H9 (cell line): ENCODE data around the gene BZW2. TPM values are rescaled to one million over a fixed set of nuclear protein-coding genes. Genes with fewer than 3 reads are reported as not detected.

Experiments used
- DNase-seq: peaks from one replicate; pipeline ENCODE4 v3.0.0-alpha.2; 2017
- H2AFZ ChIP-seq: one replicate; pipeline ENCODE4 v1.6.1; 2013; ENCODE audit warnings: mild to moderate bottlenecking, low read length, control low read depth, moderate library complexity
- H2AK5ac ChIP-seq: 2 replicates; pipeline ENCODE4 v1.6.1; 2013; ENCODE audit warnings: low read length, control low read depth, mixed read lengths; ENCODE audit not compliant: insufficient read length
- H2BK120ac ChIP-seq: one replicate; pipeline ENCODE4 v1.6.1; 2013; ENCODE audit warnings: low read depth, mild to moderate bottlenecking, low read length, control low read depth, inconsistent platforms; ENCODE audit not compliant: poor library complexity, severe bottlenecking
- H2BK12ac ChIP-seq: 2 replicates; pipeline ENCODE4 v1.6.1; 2013; ENCODE audit warnings: low read length, control low read depth, mixed read lengths, low read depth; ENCODE audit not compliant: insufficient read length
- H2BK15ac ChIP-seq: 2 replicates; pipeline ENCODE4 v1.6.1; 2013; ENCODE audit warnings: low read depth, low read length, control low read depth
- H2BK20ac ChIP-seq: one replicate; pipeline ENCODE4 v1.6.1; 2013; ENCODE audit warnings: low read depth, mild to moderate bottlenecking, low read length, control low read depth, inconsistent platforms; ENCODE audit not compliant: poor library complexity, severe bottlenecking
- H2BK5ac ChIP-seq: 2 replicates; pipeline ENCODE4 v1.6.1; 2013; ENCODE audit warnings: low read length, control low read depth, mixed read lengths; ENCODE audit not compliant: insufficient read length
- H3K14ac ChIP-seq: 2 replicates; pipeline ENCODE4 v1.6.1; 2013; ENCODE audit warnings: low read length, control low read depth; ENCODE audit not compliant: insufficient read depth
- H3K18ac ChIP-seq: 2 replicates; pipeline ENCODE4 v1.6.1; 2013; ENCODE audit warnings: low read depth, mild to moderate bottlenecking, mixed read lengths, low read length, control low read depth; ENCODE audit not compliant: insufficient read length
- H3K23ac ChIP-seq: 2 replicates; pipeline ENCODE4 v1.6.1; 2013; ENCODE audit warnings: low read length, control low read depth, mixed read lengths, low read depth; ENCODE audit not compliant: insufficient read length
- H3K23me2 ChIP-seq: 2 replicates; pipeline ENCODE4 v1.6.1; 2013; ENCODE audit warnings: low read depth, mild to moderate bottlenecking, mixed read lengths, low read length, control low read depth; ENCODE audit not compliant: insufficient read length, poor library complexity, severe bottlenecking
- H3K27ac ChIP-seq: 2 replicates; pipeline ENCODE4 v1.5.1; 2013; ENCODE audit warnings: low read length, control low read depth, mixed read lengths, low read depth; ENCODE audit not compliant: insufficient read length
- H3K27me3 ChIP-seq: 2 replicates; pipeline ENCODE4 v1.6.1; 2013; ENCODE audit warnings: low read length, control low read depth, inconsistent platforms; ENCODE audit not compliant: insufficient read depth
- H3K4ac ChIP-seq: 2 replicates; pipeline ENCODE4 v1.6.1; 2013; ENCODE audit warnings: low read depth, mild to moderate bottlenecking, control low read depth, inconsistent platforms, low read length, moderate library complexity
- H3K4me1 ChIP-seq: 2 replicates; pipeline ENCODE4 v1.6.1; 2013; ENCODE audit warnings: low read length, control low read depth, inconsistent platforms; ENCODE audit not compliant: insufficient read depth
- H3K4me2 ChIP-seq: 2 replicates; pipeline ENCODE4 v1.6.1; 2013; ENCODE audit warnings: low read length, control low read depth, mixed read lengths; ENCODE audit not compliant: insufficient read length, insufficient read depth
- H3K56ac ChIP-seq: 2 replicates; pipeline ENCODE4 v1.6.1; 2013; ENCODE audit warnings: low read depth, mild to moderate bottlenecking, mixed read lengths, low read length, control low read depth; ENCODE audit not compliant: insufficient read length
- H3K79me1 ChIP-seq: 2 replicates; pipeline ENCODE4 v1.6.1; 2013; ENCODE audit warnings: low read depth, mild to moderate bottlenecking, moderate library complexity, low read length, control low read depth, inconsistent platforms; ENCODE audit not compliant: insufficient read depth, poor library complexity, severe bottlenecking
- H3K79me2 ChIP-seq: 2 replicates; pipeline ENCODE4 v1.6.1; 2013; ENCODE audit warnings: low read length, control low read depth, inconsistent platforms; ENCODE audit not compliant: insufficient read depth
- H3K9ac ChIP-seq: 2 replicates; pipeline ENCODE4 v1.6.1; 2013; ENCODE audit warnings: low read length, control low read depth, mixed read lengths; ENCODE audit not compliant: insufficient read length; ENCODE audit errors: extremely low read depth
- H3K9me3 ChIP-seq: one replicate; pipeline ENCODE4 v1.6.1; 2013; ENCODE audit warnings: low read depth, low read length, inconsistent platforms; ENCODE audit not compliant: control insufficient read depth
- H3T11ph ChIP-seq: one replicate; pipeline ENCODE4 v1.6.1; 2013; ENCODE audit warnings: mild to moderate bottlenecking, low read length, control low read depth, inconsistent platforms
- H4K20me1 ChIP-seq: one replicate; pipeline ENCODE4 v1.6.1; 2013; ENCODE audit not compliant: control insufficient read depth, insufficient read length, insufficient read depth
- H4K5ac ChIP-seq: 2 replicates; pipeline ENCODE4 v1.6.1; 2013; ENCODE audit warnings: low read depth, mild to moderate bottlenecking, mixed read lengths, low read length, control low read depth; ENCODE audit not compliant: insufficient read length
- H4K8ac ChIP-seq: replicated peaks from 2 replicates; pipeline ENCODE4 v1.6.1; 2013; ENCODE audit warnings: low read length, control low read depth, mixed read lengths, low read depth; ENCODE audit not compliant: insufficient read length
- H4K91ac ChIP-seq: 2 replicates; pipeline ENCODE4 v1.6.1; 2013; ENCODE audit warnings: low read depth, mild to moderate bottlenecking, moderate library complexity, mixed read lengths, low read length, control low read depth; ENCODE audit not compliant: insufficient read length
- H3K27ac Mint-ChIP-seq, 3 experiments: 2 replicates in 2 of 3; 3 replicates in 1 of 3; pipeline ENCODE4 v1.8.0; 2020 to 2021; ENCODE audit warnings: mixed read lengths in 3 of 3, mild to moderate bottlenecking in 1 of 3, moderate library complexity in 1 of 3
- H3K27me3 Mint-ChIP-seq: 2 replicates; pipeline ENCODE4 v1.8.0; 2021; ENCODE audit warnings: low read depth, mild to moderate bottlenecking, moderate library complexity, mixed read lengths
- H3K36me3 Mint-ChIP-seq, 3 experiments: 2 replicates in 2 of 3; 3 replicates in 1 of 3; pipeline ENCODE4 v1.8.0; 2020 to 2021; ENCODE audit warnings: low read depth in 3 of 3, mixed read lengths in 3 of 3; ENCODE audit not compliant: insufficient read depth in 1 of 3
- H3K4me1 Mint-ChIP-seq, 2 experiments: 2 replicates each; pipeline ENCODE4 v1.8.0; 2020; ENCODE audit warnings: mixed read lengths in 2 of 2
- H3K4me3 Mint-ChIP-seq, 2 experiments: 2 replicates in 1 of 2; 3 replicates in 1 of 2; pipeline ENCODE4 v1.8.0; 2020 to 2021; ENCODE audit warnings: mild to moderate bottlenecking in 2 of 2, mixed read lengths in 2 of 2, moderate library complexity in 1 of 2
- H3K9me3 Mint-ChIP-seq, 2 experiments: 2 replicates in 1 of 2; 3 replicates in 1 of 2; pipeline ENCODE4 v1.8.0; 2020; ENCODE audit warnings: mild to moderate bottlenecking in 2 of 2, mixed read lengths in 2 of 2, moderate library complexity in 1 of 2
- WGBS: extraction: QIAGEN DNeasy Blood & Tissue Kit; methylation state at CpG from one replicate; pipeline ENCODE4 v1.1.7; 2013; ENCODE audit warnings: missing lambda C conversion rate, low lambda C conversion rate, mixed read lengths; ENCODE audit not compliant: insufficient read length; ENCODE audit errors: extremely low coverage; 5-methylcytosine and 5-hydroxymethylcytosine counted together
- total RNA-seq: library from RNA; stranded (reverse); gene quantifications from 2 replicates; pipeline ENCODE4 v1.2.1, GENCODE V29; 2021
- TF ChIP-seq, protein P1 (sequence below): fragments of 200-600 bp; sonication (generic); conservative IDR thresholded peaks from 3 replicates; pipeline ENCODE4 v1.8.0; 2021; ENCODE audit warnings: antibody characterized with exemption, mild to moderate bottlenecking

BZW2 gene
- total RNA-seq, 1 experiment from 2014 or later = 64.6 TPM

DNA sequence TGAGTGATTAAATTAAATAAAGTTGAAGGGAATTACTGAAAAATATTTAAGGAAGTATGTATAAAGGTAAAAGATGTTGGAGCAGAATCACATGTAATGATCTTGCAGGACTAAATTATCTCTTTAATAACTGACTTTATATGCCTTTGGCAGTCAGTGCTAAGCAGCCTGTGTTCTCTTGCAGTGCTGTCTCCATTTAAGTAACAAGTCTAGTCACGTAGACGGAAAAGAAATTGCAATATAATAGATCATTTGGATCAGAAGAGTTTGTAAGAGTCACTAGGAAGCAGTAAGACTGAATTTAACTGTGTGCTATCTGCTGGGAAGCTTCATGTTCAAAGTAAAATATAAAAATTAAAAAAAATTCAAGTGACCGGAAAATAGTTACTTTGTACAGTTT lies 21.4 kb downstream of the BZW2 start:
- Histone ChIP-seq H3T11ph (no peak overlapping the region), H3K4ac (no peak overlapping the region), H2AFZ (no peak overlapping the region), H2BK20ac (no peak overlapping the region), H2AK5ac (no peak overlapping the region), H3K27ac (no peak overlapping the region), H3K9ac (no peak overlapping the region), H3K56ac (no peak overlapping the region), H3K79me1 (no peaks in the 10 kb centered on the region), H3K4me1 (peaks cover 3% of the 10 kb centered on the region; the same call in 1 of the 2 replicates), H4K20me1 (no peaks in the 10 kb centered on the region), H4K91ac (no peak overlapping the region), H2BK12ac (no peak overlapping the region), H4K5ac (no peak overlapping the region), H2BK15ac (no peak overlapping the region; the same call in 1 of the 2 replicates), H3K18ac (no peak overlapping the region), H3K79me2 (no peaks in the 10 kb centered on the region; the same call in 1 of the 2 replicates), H2BK120ac (no peak overlapping the region), H2BK5ac (no peak overlapping the region), H3K27me3 (no peaks in the 10 kb centered on the region), H3K9me3 (no peaks in the 10 kb centered on the region), H3K23ac (no peak overlapping the region), H4K8ac (no peak overlapping the region), H3K23me2 (no peaks in the 10 kb centered on the region), H3K14ac (no peak overlapping the region), H3K4me2 (no peak overlapping the region)
- Mint-ChIP-seq H3K4me3 (no peak overlapping the region), H3K36me3 (peaks cover 18 to 32% (median 25%) of the 10 kb centered on the region in 3 experiments), H3K27ac (peak overlapping the region in 1 of 3 experiments; percentile 83; a peak in 2 of 7 replicates), H3K4me1 (peaks cover 41% of the 10 kb centered on the region in 2 experiments), H3K27me3 (no peaks in the 10 kb centered on the region), H3K9me3 (no peaks in the 10 kb centered on the region)
- TF ChIP-seq, protein P1, sequence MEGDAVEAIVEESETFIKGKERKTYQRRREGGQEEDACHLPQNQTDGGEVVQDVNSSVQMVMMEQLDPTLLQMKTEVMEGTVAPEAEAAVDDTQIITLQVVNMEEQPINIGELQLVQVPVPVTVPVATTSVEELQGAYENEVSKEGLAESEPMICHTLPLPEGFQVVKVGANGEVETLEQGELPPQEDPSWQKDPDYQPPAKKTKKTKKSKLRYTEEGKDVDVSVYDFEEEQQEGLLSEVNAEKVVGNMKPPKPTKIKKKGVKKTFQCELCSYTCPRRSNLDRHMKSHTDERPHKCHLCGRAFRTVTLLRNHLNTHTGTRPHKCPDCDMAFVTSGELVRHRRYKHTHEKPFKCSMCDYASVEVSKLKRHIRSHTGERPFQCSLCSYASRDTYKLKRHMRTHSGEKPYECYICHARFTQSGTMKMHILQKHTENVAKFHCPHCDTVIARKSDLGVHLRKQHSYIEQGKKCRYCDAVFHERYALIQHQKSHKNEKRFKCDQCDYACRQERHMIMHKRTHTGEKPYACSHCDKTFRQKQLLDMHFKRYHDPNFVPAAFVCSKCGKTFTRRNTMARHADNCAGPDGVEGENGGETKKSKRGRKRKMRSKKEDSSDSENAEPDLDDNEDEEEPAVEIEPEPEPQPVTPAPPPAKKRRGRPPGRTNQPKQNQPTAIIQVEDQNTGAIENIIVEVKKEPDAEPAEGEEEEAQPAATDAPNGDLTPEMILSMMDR = no peak
- DNase-seq = no peak
- WGBS = no CpG with 5 or more reads among the region's 3 CpGs
